NCI-H345 treated with DMSO at 0.1 percent for 48 hours (cell line): ENCODE data around the gene APOD.
"Not testable (repeated sequence)": the region's sequence is repeated elsewhere in the genome, so short reads cannot be mapped to it uniquely, and the experiment has no call there.

Experiments
- DNase-seq: peaks from one replicate; lab custom pipeline; 2025; ENCODE audit not compliant: unreplicated experiment; lab: John Stamatoyannopoulos, UW

Gene APOD

GRCh38 chr3:195617784-195618659 lies 34.3 kb upstream of the APOD start:
- not testable (repeated sequence) for DNase-seq

GRCh38 chr3:195617134-195617533 lies 33.4 kb upstream of the APOD start:
- not testable (repeated sequence) for DNase-seq

- DNase-seq, result no peak
Measured at GRCh38 chr3:195616681-195617080, 32.9 kb upstream of the APOD start.

- DNase-seq, result not testable (repeated sequence)
Measured at GRCh38 chr3:195615952-195616537, 32.3 kb upstream of the APOD start.

- not testable (repeated sequence) for DNase-seq
Measured at GRCh38 chr3:195614672-195615504, 31.1 kb upstream of the APOD start.

GRCh38 chr3:195613468-195614069 lies 29.8 kb upstream of the APOD start:
- DNase-seq, result no peak

GRCh38 chr3:195612075-195612800 lies 28.5 kb upstream of the APOD start:
- no peak for DNase-seq

GRCh38 chr3:195609229-195609628 lies 25.5 kb upstream of the APOD start:
- DNase-seq, result no peak

- DNase-seq, result not testable (repeated sequence)
Measured at GRCh38 chr3:195601785-195602184, 18.0 kb upstream of the APOD start.

GRCh38 chr3:195601382-195601781 lies 17.6 kb upstream of the APOD start:
- DNase-seq, result no peak

- not testable (repeated sequence) for DNase-seq
Measured at GRCh38 chr3:195599926-195600325, 16.2 kb upstream of the APOD start.

GRCh38 chr3:195599516-195599915 lies 15.8 kb upstream of the APOD start:
- DNase-seq, result not testable (repeated sequence)

- no peak for DNase-seq
Measured at GRCh38 chr3:195597848-195598247, 14.1 kb upstream of the APOD start.

GRCh38 chr3:195597229-195597628 lies 13.5 kb upstream of the APOD start:
- no peak for DNase-seq

GRCh38 chr3:195596765-195597171 lies 13.0 kb upstream of the APOD start:
- DNase-seq, result no peak

- no peak for DNase-seq
Measured at GRCh38 chr3:195595785-195596531, 12.2 kb upstream of the APOD start.

- no peak for DNase-seq
Measured at GRCh38 chr3:195591852-195592251, 8.1 kb upstream of the APOD start.

- DNase-seq, result no peak
Measured at GRCh38 chr3:195591220-195591619, 7.5 kb upstream of the APOD start.

- DNase-seq, result not testable (repeated sequence)
Measured at GRCh38 chr3:195590381-195590780, 6.6 kb upstream of the APOD start.

GRCh38 chr3:195589796-195590195 lies 6.1 kb upstream of the APOD start:
- DNase-seq, result not testable (repeated sequence)
